A549 treated with Hydrocortisone at 1 μM for 4 hours (cell line): ENCODE measurements around the gene LCTL. TPM values are rescaled to one million over a fixed set of nuclear protein-coding genes. Genes with fewer than 3 reads are reported as not detected.

Experiments
- total RNA-seq: library from RNA; stranded (reverse); fragments of 200-300 nt; extraction: Qiagen RNA extraction; gene quantifications from 5 replicates; pipeline ENCODE4 v1.2.3, GENCODE V29; 2022

The LCTL gene
- 0.03 TPM in 1 of 5 replicates, not detected in the others for total RNA-seq

GRCh38 chr15:66565741-66566144 lies at the start of gene LCTL:
Gene LCTL, minus strand, starts transcription at chr15:66565998. Its CDS starts 633 bp downstream, at chr15:66565365.

GRCh38 chr15:66504563-66505429 lies 61.0 kb downstream of the LCTL start, which contains the start of the genes RPL4 and ZWILCH:
Gene RPL4, minus strand, starts transcription at chr15:66504855. Its CDS starts 65 bp downstream, at chr15:66504790.
Gene ZWILCH, plus strand, starts transcription at chr15:66505326. Its CDS starts 13 bp downstream, at chr15:66505339.

Other genes with a start within 250 kb of the LCTL start
- gene TIPIN, start 209.3 kb downstream of the LCTL start, total RNA-seq = 21.1 to 25.6 TPM (median 25.0 TPM) in 5 replicates
- gene MAP2K1, start 179.1 kb downstream of the LCTL start, total RNA-seq = 96.1 to 133 TPM (median 121 TPM) in 5 replicates
- gene SNAPC5, start 68.2 kb downstream of the LCTL start, total RNA-seq = 45.5 to 63.4 TPM (median 47.7 TPM) in 5 replicates
- gene RPL4, start 61.1 kb downstream of the LCTL start, total RNA-seq = 5,078 to 6,284 TPM (median 5,277 TPM) in 5 replicates
- gene ZWILCH, start 60.7 kb downstream of the LCTL start, total RNA-seq = 32.2 to 39.2 TPM (median 35.5 TPM) in 5 replicates
- gene SMAD6, start 136.2 kb upstream of the LCTL start, total RNA-seq = 21.5 to 30.5 TPM (median 27.7 TPM) in 5 replicates